Effector CD8-positive, alpha-beta T cell (primary cell): ENCODE measurements around the gene PTAR1.

Source experiments
- DNase-seq: peaks from one replicate; lab custom pipeline; 2025; lab: John Stamatoyannopoulos, UW

Gene PTAR1

GRCh38 chr9:69750085-69750484 lies 9.7 kb downstream of the PTAR1 start:
- no peak for DNase-seq

DNA sequence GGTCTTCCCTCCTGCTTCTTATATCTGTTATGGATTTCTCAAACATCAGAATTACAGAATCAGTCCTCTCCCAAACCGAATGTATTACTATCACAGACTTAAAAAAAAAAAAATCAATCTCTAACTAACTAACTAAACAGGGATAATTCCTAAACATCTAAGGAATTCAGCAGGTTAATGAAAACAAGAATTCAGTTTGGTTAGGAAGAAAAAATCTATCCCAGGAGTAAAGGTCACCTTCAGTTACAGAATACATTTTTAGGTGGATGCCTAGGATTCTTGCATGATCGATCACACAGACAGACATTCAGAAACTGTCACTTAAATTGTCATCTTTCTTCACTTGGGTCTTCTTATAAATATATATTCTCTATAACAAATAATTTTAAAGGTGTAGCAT lies 11.5 kb downstream of the PTAR1 start:
- no peak for DNase-seq

DNA sequence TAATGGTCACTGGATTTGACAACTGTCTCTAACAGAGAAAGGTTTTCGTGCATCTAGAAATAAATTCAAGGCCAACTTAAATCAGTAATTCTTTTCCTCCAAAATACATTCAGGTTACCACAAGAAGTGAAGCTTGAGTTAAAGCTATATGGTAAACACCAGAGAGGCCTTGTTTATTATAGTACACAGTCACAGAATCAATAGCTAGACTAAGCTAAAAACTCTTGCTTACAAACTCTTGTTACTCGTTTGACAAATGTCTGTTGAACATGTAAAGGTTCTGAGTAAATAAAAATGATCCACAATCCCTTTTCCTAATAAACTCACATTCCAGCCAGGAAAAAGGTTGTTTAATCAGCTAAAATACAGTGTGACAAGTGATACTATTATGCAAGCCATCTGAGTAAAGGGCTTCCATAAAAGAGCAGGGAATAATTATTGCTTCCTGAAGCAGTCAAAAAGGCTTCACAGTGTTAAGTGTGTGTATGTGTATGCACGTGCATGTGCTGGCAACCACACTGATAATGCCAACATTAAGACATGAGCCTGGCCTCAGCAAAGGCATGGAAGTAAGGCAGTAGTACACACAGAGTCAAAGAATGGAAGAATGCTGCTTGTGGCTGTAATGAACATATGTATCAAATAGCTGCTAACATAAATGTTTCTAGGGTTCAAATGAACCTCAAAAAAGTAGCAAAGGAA lies 12.8 kb downstream of the PTAR1 start:
- DNase-seq = no peak

DNA sequence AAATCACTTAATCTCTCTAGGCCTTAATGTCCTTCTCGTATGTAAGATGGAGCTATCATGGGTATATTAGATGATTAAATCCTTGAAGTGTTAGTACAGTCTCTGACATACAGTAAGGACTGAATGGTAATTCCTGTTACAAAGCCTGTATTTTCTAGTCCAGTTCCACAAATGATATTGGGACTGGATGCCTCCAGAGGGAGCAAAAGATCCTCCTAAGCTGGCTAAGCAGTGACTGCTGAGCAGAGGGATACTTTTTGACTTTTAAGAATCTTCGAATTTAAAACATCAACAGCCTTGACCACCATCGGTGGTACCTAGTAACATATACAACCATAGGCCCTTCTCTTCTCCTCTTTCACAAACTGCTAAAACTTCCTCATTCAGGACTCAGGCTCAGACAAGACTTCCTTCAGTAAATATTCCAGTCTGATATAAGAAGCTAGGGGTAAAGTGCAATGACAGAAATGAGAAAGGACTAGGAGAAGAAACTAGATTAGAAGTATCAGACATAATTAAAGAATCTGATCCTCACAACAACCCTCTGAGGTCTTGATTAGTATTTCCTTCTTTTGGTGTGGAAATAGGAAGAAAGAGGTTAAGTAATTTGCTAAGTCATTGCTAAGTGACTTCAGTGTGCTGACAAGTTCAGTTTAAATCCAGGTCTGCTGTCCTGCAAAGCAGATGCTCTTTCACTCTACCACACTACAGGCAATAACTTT lies 13.9 kb downstream of the PTAR1 start:
- DNase-seq = no peak

- no peak for DNase-seq
Measured at GRCh38 chr9:69744688-69745380, 15.0 kb downstream of the PTAR1 start.

GRCh38 chr9:69743930-69744329 lies 15.9 kb downstream of the PTAR1 start:
- no peak for DNase-seq

- no peak for DNase-seq
Measured at GRCh38 chr9:69740872-69741505, 18.8 kb downstream of the PTAR1 start.

GRCh38 chr9:69731348-69731747 lies 28.5 kb downstream of the PTAR1 start:
- no peak for DNase-seq

GRCh38 chr9:69719983-69720382 lies 39.8 kb downstream of the PTAR1 start:
- DNase-seq = no peak

DNA sequence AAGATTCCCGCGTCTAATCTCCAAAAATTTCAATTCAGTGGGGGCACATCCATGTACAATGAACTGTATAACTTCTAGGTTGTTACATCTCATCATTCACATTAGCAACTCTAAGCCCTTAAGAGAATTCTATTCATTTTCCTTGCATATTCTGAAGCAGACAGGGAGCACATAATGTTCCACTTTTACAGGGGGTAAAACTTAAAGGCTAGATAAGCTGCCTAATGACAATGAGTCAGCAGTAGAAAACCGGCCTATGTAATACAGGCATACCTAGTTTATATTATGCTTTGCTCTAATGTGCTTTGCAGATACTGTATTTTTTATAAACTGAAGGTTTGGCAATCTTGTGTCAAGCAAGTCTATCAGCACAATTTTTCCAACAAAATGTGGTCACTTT lies 40.4 kb downstream of the PTAR1 start:
- DNase-seq = no peak

DNA sequence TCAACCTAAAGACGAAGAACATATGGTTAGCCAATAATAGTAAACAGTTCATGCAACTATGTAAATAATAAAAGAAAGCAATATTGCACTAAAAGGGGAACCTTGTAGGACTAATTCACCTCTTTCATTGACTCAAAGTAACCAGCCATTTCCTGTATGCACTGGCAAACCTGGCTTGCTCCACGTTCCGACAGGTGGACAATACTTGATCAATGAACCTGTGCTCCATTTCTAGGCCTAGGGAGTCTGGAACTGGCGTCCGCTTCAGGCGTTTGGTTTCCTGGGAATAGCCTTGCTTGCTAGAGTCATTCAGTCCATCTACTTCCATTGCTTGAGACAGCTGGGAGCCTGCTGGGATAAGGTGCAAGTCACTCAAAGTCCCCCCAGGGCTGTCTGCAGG lies 41.6 kb downstream of the PTAR1 start:
- no peak for DNase-seq

GRCh38 chr9:69715825-69716224 lies 44.0 kb downstream of the PTAR1 start:
- DNase-seq = no peak

DNA sequence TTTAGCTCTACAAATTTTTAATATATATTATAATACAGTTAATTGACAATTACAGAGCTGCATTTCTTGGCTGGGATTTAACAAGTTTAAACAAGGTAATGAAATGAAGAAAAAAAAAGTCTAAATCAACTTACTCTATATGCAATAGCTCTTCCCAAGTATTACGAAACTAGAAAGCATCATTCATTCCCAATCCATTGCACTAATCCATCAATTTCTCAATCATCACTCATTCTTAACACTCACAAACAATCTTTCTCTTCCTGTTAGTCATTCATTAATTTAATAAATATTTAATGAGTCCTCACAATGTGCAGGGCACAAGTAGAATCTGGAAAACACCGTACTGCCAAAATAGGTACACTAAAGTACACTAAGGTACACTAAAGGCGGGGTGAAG lies 44.7 kb downstream of the PTAR1 start:
- DNase-seq = no peak

GRCh38 chr9:69697475-69697874 lies 62.3 kb downstream of the PTAR1 start:
- DNase-seq = no peak

GRCh38 chr9:69696802-69697201 lies 63.0 kb downstream of the PTAR1 start:
- no peak for DNase-seq

- DNase-seq = no peak
Measured at GRCh38 chr9:69689991-69690538, 69.7 kb downstream of the PTAR1 start.

DNA sequence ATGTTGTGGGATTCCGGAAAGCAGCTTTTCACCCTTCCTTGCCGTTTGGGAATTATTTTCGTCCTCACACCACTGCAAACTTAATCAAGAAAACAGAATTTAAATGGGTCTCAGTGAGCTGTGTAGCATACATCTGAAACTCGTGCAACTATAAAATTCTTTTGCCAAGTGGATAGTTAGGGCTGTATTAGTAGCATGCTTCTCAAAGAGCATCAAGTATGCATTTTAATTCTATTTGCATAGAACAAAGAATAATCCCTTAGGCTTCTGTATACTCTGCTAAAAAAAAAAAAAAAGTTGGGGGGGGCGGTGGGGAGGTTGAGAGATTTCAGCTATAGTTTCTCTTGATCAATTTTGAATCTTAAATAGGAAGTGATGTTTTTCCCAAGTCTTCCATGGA lies 75.9 kb downstream of the PTAR1 start:
- DNase-seq = no peak

DNA sequence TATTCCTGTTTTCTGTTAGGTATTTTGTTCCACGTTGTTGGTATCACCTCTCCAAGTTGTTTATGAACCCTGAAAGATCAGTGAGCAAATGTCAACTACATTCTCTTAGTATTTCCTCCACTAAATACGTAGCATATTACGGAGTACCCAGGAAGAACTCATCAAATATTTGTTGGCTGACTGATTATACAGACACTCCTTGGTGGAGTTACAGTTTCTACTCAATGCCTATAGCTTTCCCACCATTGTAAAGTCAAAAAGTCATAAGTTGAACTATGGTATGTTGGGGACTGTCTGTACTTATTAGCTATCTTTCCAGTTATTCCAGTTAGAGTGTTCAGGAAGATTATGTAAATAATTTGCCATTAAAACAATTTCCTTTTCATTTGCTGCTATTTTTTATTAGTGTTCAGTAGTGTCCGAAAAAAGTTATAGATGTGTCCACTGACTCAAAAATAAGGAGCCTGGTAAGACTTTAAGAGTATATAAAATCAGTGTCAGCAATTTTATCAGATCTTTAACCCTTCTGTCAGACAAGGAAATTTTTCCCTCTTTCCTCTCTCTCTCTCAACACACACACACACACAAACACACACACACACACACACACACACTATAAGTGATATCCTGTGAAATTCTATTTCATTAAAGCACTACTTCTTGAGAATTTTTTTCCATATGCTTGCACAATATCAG lies 80.8 kb downstream of the PTAR1 start:
- DNase-seq = no peak

DNA sequence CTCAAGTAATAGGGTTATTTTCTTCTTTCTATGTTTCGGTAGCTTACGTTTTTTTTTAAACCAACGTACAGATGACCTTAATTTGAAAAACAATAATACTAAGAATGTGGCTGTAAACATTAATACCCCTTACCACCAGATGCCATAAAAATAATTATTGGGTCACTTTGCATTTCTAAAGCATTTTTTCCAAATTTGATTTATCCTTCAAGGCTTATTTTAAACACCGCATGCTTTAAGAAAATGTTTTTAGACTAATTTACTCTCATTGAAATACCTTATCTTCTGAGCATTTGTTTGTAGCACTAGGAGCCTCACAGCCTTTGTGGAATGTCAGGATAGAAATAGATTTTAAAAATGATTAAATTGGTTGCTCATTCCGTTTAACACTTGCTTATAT lies 81.9 kb downstream of the PTAR1 start:
- DNase-seq = no peak

DNA sequence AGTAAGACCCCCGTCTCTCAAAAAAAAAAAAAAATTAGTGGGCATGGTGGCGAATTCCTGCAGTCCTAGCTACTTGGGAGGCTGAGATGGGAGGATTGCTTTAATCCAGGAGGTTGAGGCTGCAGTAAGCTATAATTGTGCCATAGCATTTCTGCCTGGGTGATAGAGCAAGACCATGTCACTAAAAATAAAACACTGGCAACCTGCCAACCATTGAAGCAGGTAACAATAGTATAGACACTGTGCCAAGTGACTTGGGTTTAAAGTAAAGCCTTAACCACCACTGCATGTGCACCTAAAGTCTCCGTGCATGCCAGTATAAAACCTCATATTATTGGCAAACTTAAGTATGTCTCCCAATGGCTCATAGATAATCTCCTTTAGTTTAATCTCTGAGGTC lies 84.2 kb downstream of the PTAR1 start:
- no peak for DNase-seq

DNA sequence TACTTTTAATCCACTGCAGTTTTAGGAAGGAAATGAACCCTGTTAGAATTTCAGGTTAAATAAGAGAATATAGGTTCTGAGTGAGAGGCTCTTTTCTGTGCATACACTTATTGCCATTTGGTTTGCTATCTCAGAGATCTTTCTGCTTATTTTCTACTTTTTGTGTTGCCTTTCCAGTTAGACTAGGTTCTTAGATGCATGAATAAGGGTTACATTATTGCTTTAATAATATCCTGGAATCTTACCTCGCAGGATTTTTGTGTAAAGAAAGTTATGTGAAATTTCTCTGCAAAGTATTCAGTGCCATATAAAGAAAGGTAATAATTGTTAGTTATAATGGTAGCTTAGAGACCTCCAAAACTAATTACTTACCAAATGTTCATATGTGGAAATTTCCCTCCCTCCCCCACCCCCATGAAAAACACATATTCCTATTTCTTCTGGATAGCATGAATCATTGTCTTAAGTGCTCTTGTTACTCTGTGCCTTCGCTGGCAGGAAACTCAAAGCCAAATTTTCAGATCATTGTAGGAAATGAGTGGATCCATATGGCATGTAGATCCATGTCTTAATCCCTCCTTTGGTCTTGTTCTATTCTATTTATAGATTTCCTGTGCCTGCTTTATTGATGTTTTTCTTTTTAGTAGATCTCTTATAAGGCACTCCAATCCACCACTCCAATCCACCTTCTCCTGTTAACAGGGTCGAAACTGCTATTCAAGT lies 84.9 kb downstream of the PTAR1 start:
- no peak for DNase-seq
